ENCODE data around the gene NBAS. TPM values are rescaled to one million over a fixed set of nuclear protein-coding genes. Genes with fewer than 3 reads are reported as not detected.
A peak's percentile ranks its signal among the peaks of the same experiment; 100 is the strongest.

The NBAS gene
- total and polyA plus RNA-seq, 9 of the 15 experiments (the other 6 are each of a cell fraction or from before 2014, with no cell fraction given), result 15.3 to 94.4 (median 69.9) TPM

DNA sequence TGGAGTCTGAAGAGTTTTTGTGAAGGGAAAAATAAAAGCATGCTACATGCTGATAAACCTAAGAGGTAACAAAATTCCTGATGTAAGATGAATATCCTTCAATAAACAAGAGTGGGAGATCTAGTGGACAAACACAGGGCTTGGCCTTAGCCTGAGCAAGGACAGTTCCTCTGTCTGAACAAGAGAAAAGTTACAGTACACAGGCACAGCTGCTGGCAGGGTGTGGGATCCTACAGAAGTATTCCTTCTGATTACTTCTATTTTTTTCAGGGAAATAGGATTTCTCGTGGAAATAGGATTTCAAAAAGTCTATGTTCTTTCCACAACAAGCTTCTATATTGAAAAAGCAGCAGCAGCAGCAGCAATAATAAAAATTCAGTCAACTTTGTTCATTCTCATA, 54.1 kb downstream of the NBAS start:
- peak; percentile 63; the same call in 2 of the 3 replicates for ATAC-seq
- intact Hi-C loops (cut with micrococcal nuclease) (no loop called here), in situ Hi-C loops (cut with MboI) (no loop called here)
- DNase-seq (ENCODE audit: extremely low read depth in 1 of 4, low spot score in 3 of 4), result no peak
- TF ChIP-seq RBM15 (IDR thresholded peaks at IDR 0.05; ENCODE audit: insufficient read depth, low read length) (no peak), TAF7 (tag; IDR thresholded peaks at IDR 0.05) (no peak), ZKSCAN8 (CRISPR knock-in tag; IDR thresholded peaks at IDR 0.05) (no peak), PHB (CRISPR knock-in tag; IDR thresholded peaks at IDR 0.05) (no peak)
- TF ChIP-seq, protein P1, sequence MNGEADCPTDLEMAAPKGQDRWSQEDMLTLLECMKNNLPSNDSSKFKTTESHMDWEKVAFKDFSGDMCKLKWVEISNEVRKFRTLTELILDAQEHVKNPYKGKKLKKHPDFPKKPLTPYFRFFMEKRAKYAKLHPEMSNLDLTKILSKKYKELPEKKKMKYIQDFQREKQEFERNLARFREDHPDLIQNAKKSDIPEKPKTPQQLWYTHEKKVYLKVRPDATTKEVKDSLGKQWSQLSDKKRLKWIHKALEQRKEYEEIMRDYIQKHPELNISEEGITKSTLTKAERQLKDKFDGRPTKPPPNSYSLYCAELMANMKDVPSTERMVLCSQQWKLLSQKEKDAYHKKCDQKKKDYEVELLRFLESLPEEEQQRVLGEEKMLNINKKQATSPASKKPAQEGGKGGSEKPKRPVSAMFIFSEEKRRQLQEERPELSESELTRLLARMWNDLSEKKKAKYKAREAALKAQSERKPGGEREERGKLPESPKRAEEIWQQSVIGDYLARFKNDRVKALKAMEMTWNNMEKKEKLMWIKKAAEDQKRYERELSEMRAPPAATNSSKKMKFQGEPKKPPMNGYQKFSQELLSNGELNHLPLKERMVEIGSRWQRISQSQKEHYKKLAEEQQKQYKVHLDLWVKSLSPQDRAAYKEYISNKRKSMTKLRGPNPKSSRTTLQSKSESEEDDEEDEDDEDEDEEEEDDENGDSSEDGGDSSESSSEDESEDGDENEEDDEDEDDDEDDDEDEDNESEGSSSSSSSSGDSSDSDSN (IDR thresholded peaks at IDR 0.05; ENCODE audit: borderline replicate concordance in 1 of 2, low read depth in 2 of 2, low read length in 2 of 2), result no peak
- Histone ChIP-seq H3K9ac (ENCODE audit: insufficient read depth in 1 of 2, low read depth in 2 of 2, low read length in 2 of 2) (no peak overlapping the region), H4K20me1 (replicated peaks; ENCODE audit: control insufficient read depth, insufficient read depth, low read length) (no peaks in the 10 kb centered on the region), H3K9me3 (replicated peaks; ENCODE audit: control insufficient read depth, insufficient read depth, low read depth, low read length) (no peaks in the 10 kb centered on the region), H3K36me3 (ENCODE audit: control insufficient read depth, insufficient read depth, low read length) (peaks cover 97% of the 10 kb centered on the region), H2AFZ (ENCODE audit: low read depth, low read length) (no peak overlapping the region), H3K27ac (ENCODE audit: extremely low read depth, low read depth, low read length) (peak overlapping the region; percentile 9; the same call in 1 of the 3 replicates), H3K27me3 (ENCODE audit: control insufficient read depth in 2 of 2, insufficient read depth in 2 of 2, low read length in 2 of 2) (no peaks in the 10 kb centered on the region), H3K4me1 (replicated peaks in 1 of 2; ENCODE audit: control insufficient read depth in 2 of 2, insufficient read depth in 2 of 2, low read length in 2 of 2) (no peaks in the 10 kb centered on the region), H3K9me1 (ENCODE audit: control insufficient read depth, insufficient read depth, low read length) (no peaks in the 10 kb centered on the region), H3K79me2 (ENCODE audit: control insufficient read depth, insufficient read depth, low read length) (peaks cover 23% of the 10 kb centered on the region; the same call in 2 of the 3 replicates), H3K4me2 (ENCODE audit: insufficient read depth, low read length) (no peak overlapping the region), H3K4me3 (no peak overlapping the region)
- 46% methylated on average over 1 of the region's 1 CpG for WGBS (ENCODE audit: insufficient coverage, low coverage, missing lambda C conversion rate)
- BruUV-seq (replicated peaks), result no TSS peak
- ChIA-PET CTCF (ENCODE audit: low intra/inter-chr PET ratio) (no interaction called here), POLR2A (interaction anchor here (0.8 to 1.7 kb wide), 2 partner anchors 9 to 17 kb away, joined by 3 to 7 read pairs; no protein-coding TSS in a partner anchor)
- FAIRE-seq, result no peak

Data from K562 (cell line).